Stimulated activated CD4-positive, alpha-beta T cell treated with anti-CD3 and anti-CD28 coated beads, Interleukin-1b, Interleukin-23, amount 100 ng/mL, for 4 hours (primary cell): ENCODE results near the gene POU1F1.
"Not testable (repeated sequence)": the region's sequence is repeated elsewhere in the genome, so short reads cannot be mapped to it uniquely, and the experiment has no call there.

Source experiments
- DNase-seq, 2 donors: peaks; one replicate each; pipeline ENCODE4 v3.0.0-alpha.2; 2020; ENCODE audit warnings: low read depth in 2 of 2

POU1F1 gene

DNA sequence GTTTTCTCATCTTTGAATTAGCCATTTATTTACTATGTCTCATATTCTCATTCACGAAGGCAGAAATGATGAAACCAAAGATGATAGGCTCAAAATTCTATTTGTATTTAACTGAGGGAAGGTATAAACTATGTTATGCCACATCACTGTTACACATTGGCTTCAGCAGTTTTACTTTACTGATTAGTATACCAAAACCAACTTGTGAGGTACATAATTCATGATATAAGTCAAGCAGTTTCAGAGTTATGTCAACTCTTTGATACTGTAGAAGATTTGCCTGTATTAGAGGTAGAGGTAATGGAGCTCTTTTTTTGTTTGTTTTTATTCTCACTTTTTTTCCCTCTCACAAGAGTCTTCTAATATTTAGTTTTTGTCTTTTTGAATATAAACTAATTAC, 26.4 kb downstream of the POU1F1 start:
- no peak for DNase-seq

- DNase-seq = no peak
Measured at GRCh38 chr3:87248831-87249230, 27.6 kb downstream of the POU1F1 start.

DNA sequence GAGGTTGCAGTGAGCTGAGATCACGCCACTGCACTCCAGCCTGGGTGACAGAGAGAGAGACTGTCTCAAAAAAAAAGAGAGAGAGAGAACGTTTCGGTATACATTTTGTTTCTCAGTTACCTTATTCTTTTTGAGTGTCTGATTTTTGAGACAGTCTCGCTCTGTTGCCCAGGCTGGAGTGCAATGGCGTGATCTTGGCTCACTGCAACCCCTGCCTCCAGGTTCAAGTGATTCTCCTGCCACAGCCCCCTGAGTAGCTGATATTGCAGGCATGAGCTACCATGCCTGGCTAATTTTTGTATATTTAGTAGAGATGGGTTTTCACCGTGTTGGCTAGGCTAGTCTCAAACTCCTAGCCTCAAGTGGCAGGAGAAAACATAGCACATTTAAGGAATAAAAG, 28.2 kb downstream of the POU1F1 start:
- not testable (repeated sequence) for DNase-seq

DNA sequence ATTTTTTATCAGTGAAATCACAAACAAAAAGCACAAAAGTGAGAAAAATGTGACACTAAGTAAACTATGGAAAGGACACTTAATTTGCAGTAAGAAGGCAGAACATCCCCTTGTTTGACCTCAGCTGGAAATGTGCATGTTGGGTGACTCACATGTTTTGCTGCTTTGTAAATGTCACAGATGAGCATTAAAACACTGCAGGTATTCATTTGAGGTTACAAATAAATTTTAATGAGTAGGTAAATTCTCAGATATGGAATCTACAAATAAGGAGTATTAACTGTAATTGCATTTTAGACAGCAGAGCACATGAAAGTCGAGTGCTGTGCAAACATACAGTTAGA, 29.0 kb downstream of the POU1F1 start:
- DNase-seq = no peak

- no peak for DNase-seq
Measured at GRCh38 chr3:87246662-87247429, 29.5 kb downstream of the POU1F1 start.

DNA sequence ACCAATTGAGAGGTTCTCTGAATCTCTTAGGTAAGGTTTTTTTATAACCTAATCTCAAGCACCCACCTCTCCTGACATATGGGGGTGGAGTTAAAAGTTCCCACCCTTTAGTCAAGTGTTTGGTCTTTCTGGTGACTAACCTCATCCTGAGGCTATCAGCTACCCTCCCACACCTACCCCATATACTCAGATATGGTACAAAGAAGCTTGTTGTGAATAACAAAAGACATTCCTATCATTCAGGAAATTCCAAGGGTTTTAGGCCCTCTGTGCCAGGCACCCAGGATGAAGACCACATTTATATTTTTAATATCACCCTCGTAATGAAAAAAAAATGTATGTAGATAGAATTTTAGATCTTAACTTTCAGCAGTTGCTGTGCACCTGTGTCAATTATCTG, 40.3 kb downstream of the POU1F1 start:
- no peak for DNase-seq

DNA sequence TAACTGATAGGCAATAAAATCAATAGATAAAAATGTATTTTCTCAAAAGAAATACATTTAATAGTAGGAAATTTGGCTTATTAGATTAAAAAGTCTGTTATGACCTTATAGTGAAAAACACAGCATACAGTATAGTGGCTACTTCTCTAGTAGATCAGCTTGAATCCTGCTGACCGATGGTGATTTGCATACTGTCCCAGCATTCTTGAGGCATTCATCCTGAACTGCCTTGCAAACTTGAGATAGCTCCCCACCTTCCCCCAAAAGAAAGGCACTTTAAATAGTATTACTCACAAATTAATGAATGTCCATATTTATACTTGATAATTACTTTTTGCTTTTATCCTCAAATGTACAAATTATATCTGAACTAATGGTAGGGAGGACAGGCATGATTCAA, 42.6 kb downstream of the POU1F1 start:
- no peak for DNase-seq

DNA sequence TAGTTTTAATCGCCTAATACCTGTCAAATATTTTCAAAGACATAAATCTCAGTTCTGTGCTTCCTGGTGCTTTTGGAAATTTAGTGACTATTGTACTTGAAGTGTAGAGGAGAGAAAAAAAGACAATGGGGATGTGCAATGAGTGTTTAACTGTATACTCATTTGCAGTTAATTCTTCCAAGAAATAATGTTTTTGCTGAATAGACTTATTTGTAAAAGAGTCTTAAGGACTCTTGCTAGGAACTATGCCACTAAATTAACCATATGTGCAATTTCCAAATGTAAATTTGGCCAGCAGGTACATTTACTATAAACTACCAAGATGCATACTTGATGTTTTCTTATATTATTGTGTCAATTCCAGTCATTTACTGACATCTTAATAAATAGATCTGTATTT, 47.3 kb downstream of the POU1F1 start:
- no peak for DNase-seq

GRCh38 chr3:87228316-87228715, 48.1 kb downstream of the POU1F1 start:
- no peak for DNase-seq

GRCh38 chr3:87227835-87228144, 48.6 kb downstream of the POU1F1 start:
- DNase-seq = no peak

DNA sequence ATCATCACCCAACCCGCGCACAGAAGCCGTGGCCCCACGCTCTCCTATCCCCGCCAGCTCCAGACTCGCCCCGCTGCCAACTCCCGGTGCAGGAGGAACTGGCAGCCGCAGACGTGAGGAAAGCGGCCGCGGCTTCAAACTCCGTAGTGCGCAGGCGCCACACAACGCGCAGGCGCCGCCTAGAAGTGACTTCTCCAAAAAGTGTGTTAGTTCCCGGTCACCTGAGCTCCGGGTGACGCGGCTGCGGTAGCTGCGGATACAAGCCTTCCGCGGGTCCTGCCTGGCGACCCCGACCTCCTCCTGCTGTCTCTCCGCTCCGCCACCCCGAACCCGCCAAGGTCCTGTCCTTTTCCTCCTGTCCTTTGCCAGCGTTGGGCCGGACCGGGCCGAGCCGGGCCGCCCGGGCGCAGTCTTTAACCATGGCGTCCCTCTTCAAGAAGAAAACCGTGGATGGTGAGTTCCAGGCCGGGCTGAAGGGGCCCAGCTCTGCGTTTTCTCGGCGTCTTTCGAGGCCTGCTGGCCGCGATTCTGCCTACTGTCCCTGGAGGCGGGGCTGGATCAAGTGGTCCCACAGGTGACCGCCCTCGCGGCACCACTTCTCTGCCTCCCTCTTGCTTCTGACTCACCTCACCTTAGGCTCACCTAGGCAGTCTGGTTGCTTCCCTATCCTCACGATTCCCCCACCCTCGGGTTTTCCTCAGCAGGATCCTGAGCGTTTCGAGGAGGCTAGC, 49.1 kb downstream of the POU1F1 start, which contains the start of gene CHMP2B:
Gene CHMP2B (plus strand): TSS at position 206 of the 731 bp plus-strand sequence. CDS start 214 bp downstream, at position 420.
- DNase-seq = peak; percentile 88

DNA sequence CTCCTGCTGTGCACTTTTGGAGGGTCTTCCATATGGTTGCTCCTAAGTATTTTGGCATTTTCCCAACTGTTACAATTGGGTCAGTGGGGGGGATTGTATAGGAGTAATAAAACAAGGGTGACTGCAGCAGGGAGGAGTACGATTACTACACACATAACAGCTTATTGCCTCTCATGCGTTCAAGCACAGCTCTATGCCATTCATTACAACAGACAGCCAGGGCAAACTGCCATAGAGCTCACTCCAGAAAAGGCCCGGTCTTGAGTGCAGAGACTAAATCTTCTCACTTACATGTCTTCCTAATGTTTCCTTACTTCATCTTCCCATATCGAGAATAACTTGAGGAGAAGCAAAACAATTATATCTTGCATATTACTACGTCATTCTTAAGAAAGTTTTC, 50.7 kb downstream of the POU1F1 start:
- DNase-seq = no peak

DNA sequence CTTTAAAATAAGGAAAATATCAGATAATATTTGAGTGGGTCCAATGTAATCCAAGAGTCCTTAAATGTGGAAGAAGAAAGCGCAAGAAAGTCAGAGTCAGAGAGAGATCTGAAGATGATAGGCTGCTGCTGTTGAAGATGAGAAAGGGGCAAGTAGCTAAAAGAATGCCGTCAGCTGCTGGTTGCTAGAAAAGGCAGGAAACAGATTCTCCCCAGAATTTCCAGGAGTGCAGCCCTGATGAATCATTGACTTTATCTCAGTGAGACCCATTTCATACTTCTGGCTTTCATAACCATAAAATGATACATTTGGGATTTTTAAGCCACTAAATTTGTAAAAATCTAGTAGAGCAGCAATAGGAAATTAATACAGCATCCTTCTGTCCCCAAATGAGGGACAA, 56.8 kb downstream of the POU1F1 start:
- DNase-seq = no peak

DNA sequence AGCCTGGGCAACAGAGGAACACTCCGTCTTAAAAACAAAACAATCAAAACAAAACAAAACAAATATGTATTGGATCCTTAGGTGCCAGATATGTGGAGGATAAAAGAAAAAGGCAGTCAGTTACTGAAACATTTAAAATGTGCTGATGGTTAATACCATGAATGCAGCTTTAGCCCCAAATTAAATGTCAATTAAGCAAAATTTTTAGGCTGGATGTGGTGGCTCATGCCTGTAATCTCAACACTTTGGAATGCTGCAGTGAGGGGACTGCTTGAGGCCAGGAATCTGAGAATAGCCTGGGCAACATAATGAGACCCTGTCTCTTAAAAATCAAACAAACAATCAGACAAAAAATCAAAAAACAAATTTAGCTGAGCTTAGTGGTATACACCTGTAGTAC, 57.8 kb downstream of the POU1F1 start:
- DNase-seq = no peak
